Measurements from ENCODE around the gene PPY.
"Not testable (repeated sequence)": the region's sequence is repeated elsewhere in the genome, so short reads cannot be mapped to it uniquely, and the experiment has no call there.

The PPY gene

GRCh38 chr17:43942051-43942685 is at the start of gene PPY:
Gene PPY, minus strand, starts transcription at chr17:43942476. Its CDS starts 822 bp downstream, at chr17:43941654.
- no peak for DNase-seq (ENCODE audit: low spot score)

GRCh38 chr17:43988301-43988700 is 46.0 kb upstream of the PPY start:
- no peak for DNase-seq (ENCODE audit: low spot score)

GRCh38 chr17:43987131-43988021 is 45.1 kb upstream of the PPY start:
- no peak for DNase-seq (ENCODE audit: low spot score)

GRCh38 chr17:43986225-43986981 is 44.1 kb upstream of the PPY start:
- DNase-seq (ENCODE audit: low spot score), result no peak

- DNase-seq (ENCODE audit: low spot score), result no peak
These were observed 42.2 kb upstream of the PPY start for GRCh38 chr17:43984521-43984920.

- DNase-seq (ENCODE audit: low spot score), result no peak
These were observed 41.5 kb upstream of the PPY start for GRCh38 chr17:43983515-43984411.

- no peak for DNase-seq (ENCODE audit: low spot score)
These were observed 40.9 kb upstream of the PPY start for GRCh38 chr17:43983196-43983514.

GRCh38 chr17:43982171-43982570 is 39.9 kb upstream of the PPY start:
- no peak for DNase-seq (ENCODE audit: low spot score)

- no peak for DNase-seq (ENCODE audit: low spot score)
These were observed 37.4 kb upstream of the PPY start for GRCh38 chr17:43979671-43980070.

GRCh38 chr17:43979011-43979410 is 36.7 kb upstream of the PPY start:
- DNase-seq (ENCODE audit: low spot score), result no peak

GRCh38 chr17:43978078-43978477 is 35.8 kb upstream of the PPY start:
- no peak for DNase-seq (ENCODE audit: low spot score)

- DNase-seq (ENCODE audit: low spot score), result no peak
These were observed 34.9 kb upstream of the PPY start for GRCh38 chr17:43976963-43977837.

GRCh38 chr17:43975898-43976297 is 33.6 kb upstream of the PPY start:
- no peak for DNase-seq (ENCODE audit: low spot score)

- DNase-seq (ENCODE audit: low spot score), result no peak
These were observed 32.3 kb upstream of the PPY start for GRCh38 chr17:43974382-43975266.

GRCh38 chr17:43972444-43973212 is 30.4 kb upstream of the PPY start:
- DNase-seq (ENCODE audit: low spot score), result not testable (repeated sequence)

- DNase-seq (ENCODE audit: low spot score), result not testable (repeated sequence)
These were observed 29.2 kb upstream of the PPY start for GRCh38 chr17:43971436-43971835.

GRCh38 chr17:43970366-43970765 is 28.1 kb upstream of the PPY start:
- DNase-seq (ENCODE audit: low spot score), result no peak

- DNase-seq (ENCODE audit: low spot score), result no peak
These were observed 25.1 kb upstream of the PPY start for GRCh38 chr17:43967251-43967875.

- no peak for DNase-seq (ENCODE audit: low spot score)
These were observed 24.0 kb upstream of the PPY start for GRCh38 chr17:43966276-43966675.
